WI38 (cell line): ENCODE data around the gene GDE1.

Experiments used
- H3K4me3 ChIP-seq: 2 replicates; pipeline ENCODE4 v1.5.1; 2011; ENCODE audit warnings: low read depth, mild to moderate bottlenecking, control low read depth, low read length
- TF ChIP-seq, protein P1 (sequence below): IDR thresholded peaks from 2 replicates; pipeline ENCODE4 v1.5.1; 2012; ENCODE audit warnings: low read depth, mild to moderate bottlenecking, control low read depth, low read length

The GDE1 gene

DNA sequence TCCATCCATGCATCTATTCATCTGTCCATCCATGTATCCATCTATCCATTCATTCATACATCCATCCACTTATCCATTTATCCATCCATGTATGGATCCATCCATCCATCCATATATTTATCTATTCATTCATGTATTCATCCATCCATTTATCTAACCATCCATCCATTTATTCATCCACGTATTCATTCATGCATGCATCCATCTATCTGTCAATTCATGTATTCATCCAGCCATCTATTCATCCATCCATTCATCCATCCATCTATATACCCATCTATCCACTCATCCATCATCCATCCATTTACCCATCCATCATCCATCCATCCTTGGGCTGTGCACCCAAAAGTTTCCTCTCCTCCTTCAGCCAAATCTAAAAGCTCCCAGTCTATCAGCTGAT, 43.4 kb downstream of the GDE1 start:
- H3K4me3 ChIP-seq: no peak overlapping the region
- TF ChIP-seq, protein P1, sequence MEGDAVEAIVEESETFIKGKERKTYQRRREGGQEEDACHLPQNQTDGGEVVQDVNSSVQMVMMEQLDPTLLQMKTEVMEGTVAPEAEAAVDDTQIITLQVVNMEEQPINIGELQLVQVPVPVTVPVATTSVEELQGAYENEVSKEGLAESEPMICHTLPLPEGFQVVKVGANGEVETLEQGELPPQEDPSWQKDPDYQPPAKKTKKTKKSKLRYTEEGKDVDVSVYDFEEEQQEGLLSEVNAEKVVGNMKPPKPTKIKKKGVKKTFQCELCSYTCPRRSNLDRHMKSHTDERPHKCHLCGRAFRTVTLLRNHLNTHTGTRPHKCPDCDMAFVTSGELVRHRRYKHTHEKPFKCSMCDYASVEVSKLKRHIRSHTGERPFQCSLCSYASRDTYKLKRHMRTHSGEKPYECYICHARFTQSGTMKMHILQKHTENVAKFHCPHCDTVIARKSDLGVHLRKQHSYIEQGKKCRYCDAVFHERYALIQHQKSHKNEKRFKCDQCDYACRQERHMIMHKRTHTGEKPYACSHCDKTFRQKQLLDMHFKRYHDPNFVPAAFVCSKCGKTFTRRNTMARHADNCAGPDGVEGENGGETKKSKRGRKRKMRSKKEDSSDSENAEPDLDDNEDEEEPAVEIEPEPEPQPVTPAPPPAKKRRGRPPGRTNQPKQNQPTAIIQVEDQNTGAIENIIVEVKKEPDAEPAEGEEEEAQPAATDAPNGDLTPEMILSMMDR: no peak

DNA sequence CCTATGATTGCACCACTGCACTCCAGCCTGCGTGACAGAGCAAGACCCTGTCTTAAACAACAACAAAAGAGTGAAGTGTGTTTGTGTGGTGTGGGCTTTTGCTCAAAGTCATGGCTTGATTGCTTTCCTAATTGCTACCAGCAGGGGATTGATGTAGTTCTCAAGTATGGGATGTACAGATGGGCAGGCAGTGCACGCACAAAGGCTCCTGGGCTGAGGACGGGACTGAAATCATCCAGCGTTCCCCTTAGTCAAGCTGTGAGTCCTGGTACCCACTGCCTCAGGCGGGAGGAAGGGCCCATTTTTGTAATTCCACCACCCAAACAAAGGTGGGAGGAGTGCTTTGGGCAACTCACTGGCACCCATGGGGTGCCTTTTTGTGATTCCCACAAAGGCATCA, 47.3 kb downstream of the GDE1 start:
- no peak overlapping the region for H3K4me3 ChIP-seq
- TF ChIP-seq, protein P1: 0 out of 2 replicates have a peak, but pooled peaks have one; percentile 7

DNA sequence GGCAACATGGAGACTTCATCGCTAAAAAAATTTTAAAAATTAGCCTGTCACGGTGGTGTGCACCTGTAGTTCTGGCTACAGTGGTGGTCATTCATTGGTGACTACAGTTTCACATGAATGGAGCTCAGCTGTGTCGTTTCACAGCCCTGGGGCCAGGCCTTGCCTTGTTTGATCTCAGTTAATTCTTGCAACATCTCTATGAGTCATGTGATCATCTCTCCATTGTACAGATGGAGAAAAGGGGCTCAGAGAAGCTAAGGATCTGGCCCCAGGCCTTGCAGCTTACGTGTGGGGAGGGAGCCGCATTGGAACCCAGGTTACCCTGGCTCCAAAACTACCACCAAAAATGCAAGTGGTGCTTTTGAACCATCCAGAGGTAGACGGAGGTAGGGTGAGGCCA, 49.4 kb downstream of the GDE1 start:
- TF ChIP-seq, protein P1: no peak
- H3K4me3 ChIP-seq: no peak overlapping the region

DNA sequence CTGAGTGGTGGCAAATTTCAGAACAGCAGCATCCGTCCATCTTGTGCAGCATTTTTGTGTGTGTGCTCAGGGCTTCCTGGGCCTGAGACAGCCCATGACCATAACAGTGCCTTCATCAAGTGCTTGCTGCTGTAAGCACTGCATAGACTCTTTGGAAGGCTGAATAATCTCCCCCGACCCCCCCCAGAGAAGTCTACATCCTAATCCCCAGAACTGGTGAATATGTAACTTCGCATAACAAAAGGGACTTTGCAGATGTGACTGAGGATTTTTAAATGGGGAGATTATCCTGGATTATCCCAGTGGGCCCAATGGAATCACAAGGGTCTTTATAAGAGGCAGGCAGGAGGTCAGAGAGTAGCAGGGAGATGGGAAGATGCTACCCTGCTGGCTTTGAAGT, 53.6 kb downstream of the GDE1 start:
- no peak overlapping the region for H3K4me3 ChIP-seq
- TF ChIP-seq, protein P1: no peak

GRCh38 chr16:19463468-19464315, 58.2 kb downstream of the GDE1 start:
- no peak overlapping the region for H3K4me3 ChIP-seq
- TF ChIP-seq, protein P1: no peak

DNA sequence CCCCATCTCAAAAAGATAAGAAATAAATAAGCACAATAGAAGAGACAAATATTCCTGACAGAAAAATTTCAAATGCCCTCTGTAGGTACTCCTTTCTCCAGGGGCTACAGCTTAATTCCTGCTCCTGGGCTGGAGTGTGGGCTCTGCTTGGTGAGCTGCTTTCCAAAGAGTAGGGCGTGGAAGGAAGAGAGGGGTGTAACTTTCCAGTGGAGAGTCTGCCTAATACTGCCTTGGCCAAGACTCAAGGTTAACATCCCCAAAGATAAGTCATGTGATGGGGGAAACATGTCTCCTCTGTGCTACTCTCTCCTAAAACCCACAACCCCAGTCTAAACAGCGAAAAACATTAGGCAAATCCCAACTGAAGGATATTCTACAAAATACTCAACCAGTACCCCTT, 61.5 kb downstream of the GDE1 start:
- H3K4me3 ChIP-seq: no peak overlapping the region
- TF ChIP-seq, protein P1: no peak

GRCh38 chr16:19458722-19459379, 63.0 kb downstream of the GDE1 start:
- no peak overlapping the region for H3K4me3 ChIP-seq
- TF ChIP-seq, protein P1: no peak
